Jurkat, Clone E6-1 (cell line): ENCODE results near the gene OPRL1.
A peak's percentile ranks its signal among the peaks of the same experiment; 100 is the strongest.
"Not testable (repeated sequence)": the region's sequence is repeated elsewhere in the genome, so short reads cannot be mapped to it uniquely, and the experiment has no call there.

ENCODE experiments used
- DNase-seq: peaks from one replicate; pipeline ENCODE4 v3.0.0-alpha.2; 2011; ENCODE audit warnings: low read depth, low spot score
- H3K4me3 ChIP-seq: 2 replicates; pipeline ENCODE4 v1.5.1; 2011; ENCODE audit warnings: mild to moderate bottlenecking, low read length, control low read depth, moderate library complexity

The OPRL1 gene

GRCh38 chr20:64080813-64081623 lies 1.1 kb downstream of the OPRL1 start:
- DNase-seq: no peak
- no peak overlapping the region for H3K4me3 ChIP-seq

GRCh38 chr20:64081624-64081964 lies 1.7 kb downstream of the OPRL1 start:
- DNase-seq: no peak
- no peak overlapping the region for H3K4me3 ChIP-seq

- DNase-seq: no peak
- H3K4me3 ChIP-seq: no peak overlapping the region
Measured at GRCh38 chr20:64082126-64082731, 2.3 kb downstream of the OPRL1 start.

GRCh38 chr20:64082820-64083377 lies 3.0 kb downstream of the OPRL1 start:
- DNase-seq: no peak
- peak overlapping the region; percentile 47 for H3K4me3 ChIP-seq

GRCh38 chr20:64083378-64083803 lies 3.5 kb downstream of the OPRL1 start:
- DNase-seq: peak; percentile 50
- H3K4me3 ChIP-seq: peak overlapping the region; percentile 47

GRCh38 chr20:64083804-64084684 lies 4.2 kb downstream of the OPRL1 start, which contains the start of gene LKAAEAR1:
LKAAEAR1 (minus strand) TSS chr20:64084398; CDS start chr20:64084219, 179 bp downstream.
- no peak for DNase-seq
- H3K4me3 ChIP-seq: peak within 1 kb of the TSS; percentile 47

GRCh38 chr20:64084685-64085152 lies 4.8 kb downstream of the OPRL1 start:
- H3K4me3 ChIP-seq: no peak overlapping the region
- DNase-seq: no peak

- DNase-seq: no peak
Measured at GRCh38 chr20:64086801-64087200, 6.9 kb downstream of the OPRL1 start.

GRCh38 chr20:64087226-64087825 lies 7.4 kb downstream of the OPRL1 start:
- H3K4me3 ChIP-seq, DNase-seq: not testable (repeated sequence)

More at GRCh38 chr20:64086801-64087200, 6.9 kb downstream of the OPRL1 start:
- H3K4me3 ChIP-seq: no peak overlapping the region

- H3K4me3 ChIP-seq, DNase-seq: not testable (repeated sequence)
Measured at GRCh38 chr20:64088586-64088985, 8.7 kb downstream of the OPRL1 start.

GRCh38 chr20:64090165-64090564 lies 10.3 kb downstream of the OPRL1 start:
- no peak overlapping the region for H3K4me3 ChIP-seq
- no peak for DNase-seq

- H3K4me3 ChIP-seq: no peak overlapping the region
- DNase-seq: no peak
Measured at GRCh38 chr20:64091340-64091739, 11.5 kb downstream of the OPRL1 start.

- no peak overlapping the region for H3K4me3 ChIP-seq
- no peak for DNase-seq
Measured at GRCh38 chr20:64091770-64092169, 11.9 kb downstream of the OPRL1 start.

- peak overlapping the region; percentile 15 for H3K4me3 ChIP-seq
- no peak for DNase-seq
Measured at GRCh38 chr20:64092258-64093012, 12.6 kb downstream of the OPRL1 start.

- DNase-seq: no peak
Measured at GRCh38 chr20:64093013-64093503, 13.2 kb downstream of the OPRL1 start.

GRCh38 chr20:64095455-64095854 lies 15.6 kb downstream of the OPRL1 start:
- no peak overlapping the region for H3K4me3 ChIP-seq
- no peak for DNase-seq

More at GRCh38 chr20:64093013-64093503, 13.2 kb downstream of the OPRL1 start:
- no peak overlapping the region for H3K4me3 ChIP-seq

GRCh38 chr20:64095927-64096326 lies 16.0 kb downstream of the OPRL1 start:
- no peak for DNase-seq
- H3K4me3 ChIP-seq: no peak overlapping the region

GRCh38 chr20:64096535-64096934 lies 16.7 kb downstream of the OPRL1 start:
- DNase-seq: no peak
- H3K4me3 ChIP-seq: no peak overlapping the region
